Skeletal muscle satellite cell (primary cell): ENCODE results near the gene COL1A1.
A peak's percentile ranks its signal among the peaks of the same experiment; 100 is the strongest.

Experiments
- H3K27me3 ChIP-seq: 2 replicates; pipeline ENCODE4 v1.7.0; 2013; ENCODE audit warnings: low read length; ENCODE audit not compliant: control insufficient read depth, insufficient read depth
- H3K36me3 ChIP-seq: 2 replicates; pipeline ENCODE4 v1.7.0; 2013; ENCODE audit warnings: mild to moderate bottlenecking, control low read depth, low read length; ENCODE audit not compliant: insufficient read depth
- H3K4me1 ChIP-seq: 2 replicates; pipeline ENCODE4 v1.7.0; 2013; ENCODE audit warnings: low read length; ENCODE audit not compliant: control insufficient read depth, insufficient read depth
- H3K4me2 ChIP-seq: 2 replicates; pipeline ENCODE4 v1.7.0; 2013; ENCODE audit warnings: mild to moderate bottlenecking, low read length
- H3K4me3 ChIP-seq: 2 replicates; pipeline ENCODE4 v1.7.0; 2013; ENCODE audit warnings: low read length
- H3K9ac ChIP-seq: 2 replicates; pipeline ENCODE4 v1.7.0; 2013; ENCODE audit warnings: mild to moderate bottlenecking, low read depth, low read length, moderate library complexity
- H3K9me3 ChIP-seq: replicated peaks from 2 replicates; pipeline ENCODE4 v1.7.0; 2013; ENCODE audit warnings: mild to moderate bottlenecking, control low read depth, low read length

COL1A1 gene

DNA sequence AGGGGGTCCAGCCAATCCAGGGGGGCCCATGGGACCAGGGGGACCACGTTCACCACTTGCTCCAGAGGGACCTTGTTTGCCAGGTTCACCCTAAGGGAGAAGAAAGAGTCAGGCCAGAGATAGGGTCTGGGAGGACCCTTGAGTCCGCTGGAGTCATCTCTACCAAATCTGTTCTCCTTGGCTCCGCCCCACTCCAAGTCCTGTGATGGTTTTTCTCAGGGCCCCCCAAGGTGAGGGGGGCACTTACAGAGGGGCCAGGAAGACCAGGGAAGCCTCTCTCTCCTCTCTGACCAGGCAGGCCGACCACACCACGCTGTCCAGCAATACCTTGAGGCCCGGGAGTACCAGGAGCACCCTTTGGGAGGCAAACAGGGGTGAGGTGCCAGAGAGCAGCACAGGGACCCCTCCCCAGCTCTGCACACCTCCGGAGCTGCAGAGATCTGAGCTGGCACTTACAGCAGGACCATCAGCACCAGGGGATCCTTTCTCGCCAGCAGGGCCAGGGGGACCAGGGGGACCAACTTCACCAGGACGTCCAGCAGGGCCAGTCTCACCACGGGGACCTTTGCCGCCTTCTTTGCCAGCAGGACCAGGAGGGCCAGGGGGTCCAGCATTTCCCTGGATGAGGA, 12.4 kb downstream of the COL1A1 start:
- peaks cover 76% of the 10 kb centered on the region for H3K4me1 ChIP-seq
- peak overlapping the region; percentile 12 for H3K9ac ChIP-seq
- no peaks in the 10 kb centered on the region for H3K27me3 ChIP-seq

GRCh38 chr17:50188531-50188920, 12.9 kb downstream of the COL1A1 start:
- Histone ChIP-seq H3K4me2 (no peak overlapping the region), H3K27me3 (no peaks in the 10 kb centered on the region), H3K9ac (no peak overlapping the region), H3K4me3 (no peak overlapping the region), H3K4me1 (peaks cover 72% of the 10 kb centered on the region), H3K36me3 (peaks cover 98% of the 10 kb centered on the region), H3K9me3 (no peaks in the 10 kb centered on the region)

More for the DNA sequence above, 12.4 kb downstream of the COL1A1 start:
- H3K4me2 ChIP-seq, result no peak overlapping the region
- no peak overlapping the region for H3K4me3 ChIP-seq
- H3K9me3 ChIP-seq, result no peaks in the 10 kb centered on the region
- H3K36me3 ChIP-seq, result peaks cover 98% of the 10 kb centered on the region

DNA sequence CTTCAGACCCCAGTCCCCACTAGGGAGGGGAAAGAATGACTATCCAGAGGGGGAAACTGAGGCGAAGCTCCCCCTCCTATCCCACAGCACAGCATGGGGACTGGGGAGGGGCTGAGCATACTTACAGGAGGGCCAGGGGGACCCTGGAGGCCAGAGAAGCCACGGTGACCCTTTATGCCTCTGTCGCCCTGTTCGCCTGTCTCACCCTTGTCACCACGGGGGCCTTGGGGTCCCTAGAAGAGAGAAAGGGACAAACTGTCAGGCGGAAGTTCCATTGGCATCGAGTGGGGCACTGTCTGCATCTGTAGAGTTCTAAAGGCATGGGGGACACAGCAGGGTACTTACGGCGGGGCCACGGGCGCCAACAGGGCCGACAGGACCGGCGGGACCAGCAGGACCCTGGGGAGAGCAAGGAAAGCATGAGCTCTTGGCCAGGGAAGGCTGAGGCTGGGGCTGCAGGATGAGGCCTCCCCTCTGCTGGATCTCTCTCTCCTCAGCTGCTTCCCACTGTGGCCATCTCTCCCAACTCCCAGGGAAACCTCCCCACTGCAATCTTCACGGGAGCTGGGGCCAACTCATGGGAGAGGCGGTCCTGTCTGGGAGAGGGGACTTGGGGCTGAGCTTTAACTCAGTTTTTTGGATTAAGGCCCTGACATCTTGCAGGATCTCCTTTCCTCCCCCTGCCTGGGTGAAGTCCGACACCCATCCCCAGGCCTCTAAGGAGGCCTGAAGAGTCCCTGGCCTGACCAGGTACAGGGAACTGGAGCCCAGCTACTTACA, 13.5 kb downstream of the COL1A1 start:
- no peaks in the 10 kb centered on the region for H3K27me3 ChIP-seq
- no peak overlapping the region for H3K9ac ChIP-seq
- H3K36me3 ChIP-seq, result peaks cover 99% of the 10 kb centered on the region

DNA sequence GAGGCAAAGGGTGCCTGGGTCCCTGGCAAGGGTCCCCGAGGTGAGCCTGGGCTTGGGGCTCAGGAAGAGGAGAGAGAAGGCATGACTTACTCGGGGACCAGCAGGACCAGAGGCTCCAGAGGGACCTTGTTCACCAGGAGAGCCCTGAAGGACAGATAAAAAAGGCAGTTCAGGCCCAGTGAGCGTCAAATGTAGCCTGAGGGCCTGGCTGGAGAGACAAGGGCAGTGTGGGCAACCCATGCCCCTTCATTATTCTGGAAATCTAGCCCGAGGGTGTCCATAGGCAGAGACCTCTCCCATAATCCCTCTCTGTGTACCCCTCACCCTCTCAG, 14.1 kb downstream of the COL1A1 start:
- Histone ChIP-seq H3K4me3 (no peak overlapping the region), H3K4me2 (no peak overlapping the region)

More for the DNA sequence above, 13.5 kb downstream of the COL1A1 start:
- Histone ChIP-seq H3K4me1 (peaks cover 71% of the 10 kb centered on the region), H3K4me2 (no peak overlapping the region), H3K4me3 (no peak overlapping the region), H3K9me3 (no peaks in the 10 kb centered on the region)

GRCh38 chr17:50186661-50187393, 14.6 kb downstream of the COL1A1 start:
- Histone ChIP-seq H3K4me3 (no peak overlapping the region), H3K9me3 (no peaks in the 10 kb centered on the region), H3K27me3 (no peaks in the 10 kb centered on the region), H3K36me3 (peaks cover 95% of the 10 kb centered on the region), H3K9ac (no peak overlapping the region), H3K4me2 (no peak overlapping the region), H3K4me1 (peaks cover 66% of the 10 kb centered on the region)

More for the DNA sequence above, 14.1 kb downstream of the COL1A1 start:
- H3K36me3 ChIP-seq, result peaks cover 98% of the 10 kb centered on the region
- no peak overlapping the region for H3K9ac ChIP-seq
- H3K4me1 ChIP-seq, result peaks cover 67% of the 10 kb centered on the region
- no peaks in the 10 kb centered on the region for H3K27me3 ChIP-seq
- no peaks in the 10 kb centered on the region for H3K9me3 ChIP-seq

GRCh38 chr17:50185631-50186471, 15.6 kb downstream of the COL1A1 start:
- H3K9ac ChIP-seq, result no peak overlapping the region
- H3K36me3 ChIP-seq, result peaks cover 86% of the 10 kb centered on the region

GRCh38 chr17:50184611-50185398, 16.6 kb downstream of the COL1A1 start:
- Histone ChIP-seq H3K4me1 (peaks cover 69% of the 10 kb centered on the region), H3K4me2 (no peak overlapping the region), H3K36me3 (peaks cover 76% of the 10 kb centered on the region), H3K27me3 (no peaks in the 10 kb centered on the region), H3K9me3 (no peaks in the 10 kb centered on the region), H3K9ac (peak overlapping the region; percentile 45), H3K4me3 (no peak overlapping the region)

More at GRCh38 chr17:50185631-50186471, 15.6 kb downstream of the COL1A1 start:
- Histone ChIP-seq H3K4me1 (peaks cover 70% of the 10 kb centered on the region), H3K27me3 (no peaks in the 10 kb centered on the region), H3K4me2 (no peak overlapping the region), H3K9me3 (no peaks in the 10 kb centered on the region), H3K4me3 (no peak overlapping the region)

GRCh38 chr17:50184064-50184463, 17.4 kb downstream of the COL1A1 start:
- H3K9ac ChIP-seq, result no peak overlapping the region
- peaks cover 68% of the 10 kb centered on the region for H3K4me1 ChIP-seq
- H3K27me3 ChIP-seq, result no peaks in the 10 kb centered on the region
- H3K4me2 ChIP-seq, result no peak overlapping the region
- no peaks in the 10 kb centered on the region for H3K9me3 ChIP-seq
- H3K36me3 ChIP-seq, result peaks cover 69% of the 10 kb centered on the region
- H3K4me3 ChIP-seq, result no peak overlapping the region

DNA sequence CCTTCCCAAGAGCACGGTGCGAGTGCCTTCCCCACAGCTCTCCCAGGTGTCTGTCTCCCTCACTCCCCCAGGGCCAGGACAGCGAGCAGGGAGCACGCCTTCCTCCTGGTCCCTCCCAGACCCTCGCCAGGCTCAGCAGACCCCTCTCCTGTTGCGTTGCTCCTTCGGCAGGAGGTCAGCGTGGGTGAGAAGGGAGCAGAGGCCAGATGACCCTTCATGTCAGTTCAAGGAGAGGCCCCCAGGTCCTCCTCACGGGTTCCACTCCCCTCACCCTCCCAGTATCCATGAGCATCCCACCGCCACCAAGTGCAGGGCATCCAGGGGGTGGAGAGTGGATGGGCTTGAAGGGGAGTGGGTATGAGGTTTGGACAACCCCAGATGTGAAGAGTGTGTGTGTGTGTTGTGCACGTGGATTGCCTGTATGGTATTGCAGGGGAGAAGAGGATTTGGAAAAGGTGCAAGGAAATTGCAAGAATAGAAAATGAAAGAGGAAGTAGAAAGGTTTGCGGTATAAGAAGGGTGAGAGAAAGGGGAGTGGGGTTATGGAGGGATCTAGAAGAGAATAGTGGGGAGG, 17.9 kb downstream of the COL1A1 start:
- Histone ChIP-seq H3K9me3 (no peaks in the 10 kb centered on the region), H3K4me3 (no peak overlapping the region), H3K4me2 (no peak overlapping the region), H3K9ac (no peak overlapping the region), H3K27me3 (no peaks in the 10 kb centered on the region), H3K4me1 (peaks cover 68% of the 10 kb centered on the region), H3K36me3 (peaks cover 63% of the 10 kb centered on the region)

DNA sequence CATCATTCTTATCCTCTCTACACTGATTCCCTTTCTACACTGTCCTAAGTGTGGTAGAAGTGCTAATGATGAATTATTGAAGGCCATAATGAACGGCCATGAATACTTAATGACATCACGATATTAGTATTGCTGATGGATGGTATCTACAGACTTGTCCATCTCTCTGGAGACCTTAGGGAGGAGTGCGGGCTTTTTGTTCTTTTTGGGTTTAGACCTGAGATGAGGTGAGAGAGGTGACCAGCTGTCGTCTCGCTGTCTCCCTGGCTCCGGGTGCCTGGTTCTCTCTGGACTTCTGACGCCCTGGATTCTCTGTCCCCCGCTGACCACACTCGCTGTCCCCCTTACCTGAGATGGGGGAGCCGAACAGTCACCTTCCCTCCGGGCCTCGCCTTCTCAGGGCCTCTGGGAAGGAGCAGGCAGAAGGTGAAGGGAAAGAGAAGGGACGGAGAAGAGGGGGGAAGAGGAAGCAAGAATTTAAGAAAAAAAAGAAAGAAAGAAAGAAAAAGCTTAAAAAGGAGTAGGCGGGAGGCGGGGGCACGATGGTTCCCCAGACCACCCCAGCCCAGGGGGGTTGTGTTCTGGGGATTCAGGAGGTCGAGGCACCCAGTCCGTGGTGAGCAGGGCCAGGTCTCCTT, 18.5 kb downstream of the COL1A1 start:
- no peak overlapping the region for H3K4me3 ChIP-seq
- H3K4me1 ChIP-seq, result peaks cover 70% of the 10 kb centered on the region
- no peak overlapping the region for H3K9ac ChIP-seq
- H3K27me3 ChIP-seq, result no peaks in the 10 kb centered on the region
- no peak overlapping the region for H3K4me2 ChIP-seq
- peaks cover 57% of the 10 kb centered on the region for H3K36me3 ChIP-seq
- H3K9me3 ChIP-seq, result no peaks in the 10 kb centered on the region
